GM21825 (cell line): ENCODE results near the gene OST4.

Source experiments
- ATAC-seq: cut with Tn5 transposase; IDR thresholded peaks from one replicate; pipeline ENCODE4 v1.9.1; 2021; ENCODE audit warnings: mild to moderate bottlenecking, moderate library complexity; ENCODE audit not compliant: unreplicated experiment

Gene OST4

GRCh38 chr2:27054721-27055120 lies 16.7 kb downstream of the OST4 start:
- ATAC-seq, result no peak

GRCh38 chr2:27053776-27054175 lies 17.7 kb downstream of the OST4 start:
- no peak for ATAC-seq

GRCh38 chr2:27053321-27053720 lies 18.1 kb downstream of the OST4 start:
- no peak for ATAC-seq

- no peak for ATAC-seq
Observed at GRCh38 chr2:27051902-27052645, 19.4 kb downstream of the OST4 start.

GRCh38 chr2:27050996-27051901 lies 20.2 kb downstream of the OST4 start, which contains the start of gene AGBL5:
TSS of gene AGBL5 (plus strand) at chr2:27051668. CDS start at chr2:27052959, 1,291 bp downstream.
- peak; percentile 60 for ATAC-seq

- ATAC-seq, result peak; percentile 40
Observed at GRCh38 chr2:27050281-27050995, 21.0 kb downstream of the OST4 start.

- peak; percentile 27 for ATAC-seq
Observed at GRCh38 chr2:27049422-27050280, 21.8 kb downstream of the OST4 start.

GRCh38 chr2:27042985-27043634 lies 28.3 kb downstream of the OST4 start:
- ATAC-seq, result no peak

- peak; percentile 56 for ATAC-seq
Observed at GRCh38 chr2:27042159-27042661, 29.2 kb downstream of the OST4 start.

- peak; percentile 26 for ATAC-seq
Observed at GRCh38 chr2:27041752-27042151, 29.7 kb downstream of the OST4 start.

- no peak for ATAC-seq
Observed at GRCh38 chr2:27040282-27040681, 31.2 kb downstream of the OST4 start.

GRCh38 chr2:27039871-27040270 lies 31.6 kb downstream of the OST4 start:
- no peak for ATAC-seq

- no peak for ATAC-seq
Observed at GRCh38 chr2:27039426-27039825, 32.0 kb downstream of the OST4 start.

- ATAC-seq, result no peak
Observed at GRCh38 chr2:27038631-27039339, 32.7 kb downstream of the OST4 start.

- ATAC-seq, result no peak
Observed at GRCh38 chr2:27038012-27038411, 33.4 kb downstream of the OST4 start.

- ATAC-seq, result peak; percentile 8
Observed at GRCh38 chr2:27033253-27033852, 38.1 kb downstream of the OST4 start.

GRCh38 chr2:27032495-27033252 lies 38.8 kb downstream of the OST4 start, which contains the start of gene TMEM214:
TSS of gene TMEM214 (plus strand) at chr2:27032965. CDS start at chr2:27033016, 51 bp downstream.
- ATAC-seq, result peak; percentile 91

- ATAC-seq, result no peak
Observed at GRCh38 chr2:27029051-27029450, 42.4 kb downstream of the OST4 start.
